NCI-H187 treated with DMSO at 0.1 percent for 48 hours (cell line): Measurements from ENCODE around the gene GH1.
"Not testable (repeated sequence)": the region's sequence is repeated elsewhere in the genome, so short reads cannot be mapped to it uniquely, and the experiment has no call there.

Source experiments
- DNase-seq: peaks from one replicate; lab custom pipeline; 2025; lab: John Stamatoyannopoulos, UW

GH1 gene

DNA sequence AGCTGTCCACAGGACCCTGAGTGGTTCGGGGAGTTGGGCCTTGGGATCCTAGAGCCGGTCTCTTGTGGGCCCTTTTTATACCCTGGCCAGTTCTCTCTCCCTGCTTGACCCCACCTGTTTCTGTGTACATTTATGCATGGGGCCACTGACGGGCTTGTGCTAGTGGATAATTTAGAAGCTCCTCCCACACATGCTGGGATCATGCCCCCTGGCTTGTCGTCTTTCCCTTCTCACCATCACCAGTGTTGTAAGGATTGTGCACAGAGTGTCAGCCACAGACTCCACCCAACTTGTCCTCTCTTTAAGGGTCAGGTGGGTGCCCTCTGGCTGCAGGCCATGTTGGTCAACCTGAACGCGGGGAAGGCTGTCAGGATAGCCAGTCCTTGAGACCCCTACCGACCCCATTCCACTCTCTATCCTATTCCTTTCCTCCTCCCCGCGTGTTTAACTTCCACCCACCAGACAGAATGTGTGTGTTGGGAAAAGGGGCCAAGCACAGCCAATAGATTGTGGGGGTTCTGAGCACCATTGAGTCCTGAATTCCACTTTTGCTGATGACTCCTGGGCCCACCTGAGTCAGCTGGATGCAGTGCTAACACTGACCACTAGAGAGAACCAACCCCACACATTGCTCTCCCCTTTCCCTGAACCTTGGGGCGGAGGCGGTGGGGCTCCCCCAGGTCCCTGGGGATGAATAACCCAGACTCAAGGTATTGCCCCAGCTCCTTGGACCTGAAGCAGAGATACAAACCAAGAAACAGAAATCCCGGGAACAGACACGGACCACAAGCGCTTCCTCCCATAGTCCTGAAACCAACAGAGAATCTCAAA, 21.9 kb downstream of the GH1 start, which contains the start of gene CSH1:
Gene CSH1, minus strand, starts transcription at position 51 of the 831 bp plus-strand sequence. CDS start 63 bp downstream, outside the sequence.
- DNase-seq: not testable (repeated sequence)

DNA sequence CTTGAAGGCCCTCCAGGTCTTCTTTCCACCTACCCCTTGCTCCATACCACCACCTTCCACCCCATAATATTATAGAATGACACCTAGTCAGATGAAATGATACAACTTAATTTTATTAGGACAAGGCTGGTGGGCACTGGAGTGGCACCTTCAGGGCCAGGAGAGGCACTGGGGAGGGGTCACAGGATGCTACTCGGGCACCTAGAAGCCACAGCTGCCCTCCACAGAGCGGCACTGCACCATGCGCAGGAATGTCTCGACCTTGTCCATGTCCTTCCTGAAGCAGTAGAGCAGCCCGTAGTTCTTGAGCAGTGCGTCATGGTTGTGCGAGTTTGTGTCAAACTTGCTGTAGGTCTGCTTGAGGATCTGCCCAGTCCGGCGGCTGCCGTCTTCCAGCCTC, 23.8 kb downstream of the GH1 start:
- DNase-seq: not testable (repeated sequence)

DNA sequence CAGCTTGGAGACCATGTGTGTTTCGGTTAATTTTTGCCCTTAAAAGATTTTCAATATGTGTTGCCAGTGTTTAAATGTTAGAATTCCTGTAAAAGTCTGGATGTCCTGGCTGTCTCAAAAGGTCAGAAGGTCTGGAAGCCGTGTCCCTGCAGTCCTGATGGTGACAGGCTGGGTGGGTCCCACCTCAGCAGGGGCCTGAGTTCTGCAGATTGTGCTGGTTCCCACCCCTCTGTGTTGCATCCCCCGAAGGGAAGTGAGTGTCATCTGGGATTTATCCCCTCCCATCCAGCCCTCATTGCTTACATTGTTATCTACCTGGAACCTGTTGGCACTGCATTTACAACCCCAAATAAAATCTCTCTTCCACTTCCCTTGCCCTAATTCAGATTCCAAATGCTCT, 24.6 kb downstream of the GH1 start:
- not testable (repeated sequence) for DNase-seq

DNA sequence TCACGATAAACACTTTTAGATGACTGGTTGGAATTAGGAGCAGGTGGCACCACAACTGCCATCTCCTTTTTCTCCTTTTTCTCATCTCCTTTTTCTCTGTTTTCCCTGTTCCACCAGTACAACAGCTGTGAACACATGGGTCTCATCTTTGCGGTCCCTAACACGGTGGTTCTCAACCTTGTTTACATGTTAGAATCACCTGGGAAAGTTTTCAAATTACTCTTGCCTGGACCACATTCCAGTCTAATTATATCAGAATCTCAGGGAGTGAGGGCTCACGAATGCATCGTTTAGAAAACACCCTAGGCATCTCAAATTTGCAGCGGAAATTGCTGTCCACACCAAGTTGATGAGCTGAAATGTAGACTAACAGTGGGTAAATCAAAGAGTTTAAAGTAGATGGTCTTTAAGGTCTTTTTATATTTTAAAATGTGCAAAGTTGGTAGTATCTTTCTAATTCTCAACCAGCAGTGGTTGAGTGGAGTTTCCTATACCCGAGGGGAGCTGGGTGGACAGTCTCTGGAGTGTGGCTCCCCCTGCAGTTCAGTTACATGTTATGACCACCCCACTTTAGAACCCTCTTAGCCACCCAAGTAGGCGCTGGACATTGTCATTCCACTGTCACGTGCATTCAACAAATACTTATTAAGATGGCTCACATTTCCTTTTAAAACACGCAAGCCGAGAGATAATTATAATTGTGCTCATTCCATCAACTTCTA, 26.2 kb downstream of the GH1 start:
- not testable (repeated sequence) for DNase-seq

DNA sequence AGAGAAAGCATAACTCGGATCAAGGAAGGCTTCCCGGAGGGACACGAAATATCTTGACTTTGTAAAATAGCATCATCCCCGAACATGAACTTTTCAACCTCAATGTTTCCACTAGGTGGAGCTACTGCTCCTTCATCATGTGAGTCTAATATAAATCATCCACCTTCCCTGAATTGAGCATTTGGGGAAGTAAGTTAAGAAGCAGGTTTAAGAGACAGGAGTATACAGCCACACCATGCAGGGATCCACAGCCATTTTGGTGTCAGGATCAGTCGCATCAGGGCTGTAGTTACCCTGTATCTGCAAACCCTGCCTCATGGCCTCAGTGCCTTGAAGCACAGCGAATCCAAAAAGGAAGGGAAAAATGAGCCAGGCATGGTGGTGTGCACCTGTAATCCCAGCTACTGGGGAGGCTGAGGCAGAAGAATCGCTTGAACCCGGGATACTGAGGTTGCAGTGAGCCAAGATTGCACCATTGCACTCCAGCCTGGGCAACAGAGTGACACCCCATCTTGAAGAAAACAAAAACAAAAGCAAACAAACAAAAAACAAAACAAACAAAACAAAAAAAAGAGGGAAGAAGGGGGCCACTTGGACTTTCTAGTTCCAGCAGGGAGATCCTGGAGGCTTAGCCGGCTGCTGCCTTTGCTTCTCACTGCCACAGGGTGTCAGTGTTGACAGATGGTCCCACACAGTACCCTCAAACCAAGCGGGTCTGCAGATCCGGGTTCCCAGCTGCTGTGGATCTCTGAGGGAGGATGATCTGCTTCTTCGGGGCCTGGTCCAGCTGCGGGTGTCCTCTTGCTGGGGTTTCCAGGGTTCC, 29.4 kb downstream of the GH1 start:
- DNase-seq: not testable (repeated sequence)

DNA sequence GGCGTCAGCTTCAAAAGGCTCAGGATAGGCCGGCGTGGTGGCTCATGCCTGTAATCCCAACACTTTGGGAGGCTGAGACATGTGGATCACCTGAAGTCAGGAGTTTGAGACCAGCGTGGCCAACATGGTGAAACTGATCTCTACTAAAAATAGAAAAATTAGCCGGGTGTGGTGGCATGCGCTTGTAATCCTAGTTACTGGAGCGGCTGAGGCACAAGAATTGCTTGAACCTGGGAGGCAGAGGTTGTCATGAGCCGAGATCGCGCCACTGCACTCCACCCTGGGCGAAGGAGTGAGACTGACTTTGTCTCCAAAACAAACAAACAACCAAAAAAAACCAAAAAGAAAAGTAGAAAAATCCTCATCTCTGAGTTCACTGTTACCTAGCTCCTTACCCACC, 33.5 kb downstream of the GH1 start:
- not testable (repeated sequence) for DNase-seq

DNA sequence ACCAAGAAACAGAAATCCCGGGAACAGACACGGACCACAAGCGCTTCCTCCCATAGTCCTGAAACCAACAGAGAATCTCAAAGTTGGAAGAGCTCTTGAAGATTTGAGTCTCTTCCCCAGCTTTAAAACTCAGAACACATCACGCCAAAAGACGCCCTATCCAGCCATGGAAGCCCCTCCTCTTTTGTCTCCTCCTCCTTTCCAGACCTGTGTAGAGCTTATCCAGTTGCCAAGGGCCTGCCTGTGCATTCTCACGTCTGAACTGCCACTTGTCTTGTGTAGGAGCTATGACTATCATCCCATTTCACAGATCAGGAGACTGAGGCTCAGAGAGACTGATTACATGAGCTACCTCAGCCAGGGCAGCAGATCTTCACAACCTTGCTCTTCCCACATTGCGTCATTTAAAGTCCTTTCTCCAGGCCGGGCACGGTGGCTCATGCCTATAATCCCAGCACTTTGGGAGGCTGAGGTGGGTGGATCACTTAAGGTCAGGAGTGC, 36.0 kb downstream of the GH1 start:
- DNase-seq: not testable (repeated sequence)

DNA sequence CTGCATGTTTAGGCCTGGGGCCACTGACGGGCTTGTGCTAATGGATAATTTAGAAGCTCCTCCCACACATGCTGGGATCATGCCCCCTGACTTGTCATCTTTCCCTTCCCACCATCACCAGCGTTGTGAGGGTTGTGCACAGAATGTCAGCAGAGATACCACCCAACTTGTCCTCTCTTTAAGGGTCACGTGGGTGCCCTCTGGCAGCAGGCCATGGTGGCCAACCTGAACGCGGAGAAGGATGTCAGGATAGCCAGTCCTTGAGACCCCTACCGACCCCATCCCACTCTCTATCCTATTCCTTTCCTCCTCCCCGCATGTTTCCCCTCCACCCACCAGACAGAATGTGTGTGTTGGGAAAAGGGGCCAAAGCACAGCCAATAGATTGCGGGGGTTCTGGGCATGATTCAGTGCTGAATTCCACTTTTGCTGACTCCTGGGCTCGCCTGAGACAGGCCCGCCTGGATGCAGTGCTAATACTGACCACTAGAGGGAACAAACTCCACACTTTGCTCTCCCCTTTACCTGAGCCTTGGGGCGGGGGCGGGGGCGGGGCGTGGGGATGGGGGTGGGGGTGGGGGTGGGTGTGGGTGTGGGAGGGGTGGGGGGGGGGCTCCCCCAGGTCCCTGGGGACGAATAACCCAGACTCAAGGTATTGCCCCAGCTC, 36.6 kb downstream of the GH1 start, which contains the start of gene GH2:
Gene GH2, minus strand, starts transcription at position 10 of the 667 bp plus-strand sequence. CDS start 143 bp downstream, outside the sequence.
- no peak for DNase-seq

DNA sequence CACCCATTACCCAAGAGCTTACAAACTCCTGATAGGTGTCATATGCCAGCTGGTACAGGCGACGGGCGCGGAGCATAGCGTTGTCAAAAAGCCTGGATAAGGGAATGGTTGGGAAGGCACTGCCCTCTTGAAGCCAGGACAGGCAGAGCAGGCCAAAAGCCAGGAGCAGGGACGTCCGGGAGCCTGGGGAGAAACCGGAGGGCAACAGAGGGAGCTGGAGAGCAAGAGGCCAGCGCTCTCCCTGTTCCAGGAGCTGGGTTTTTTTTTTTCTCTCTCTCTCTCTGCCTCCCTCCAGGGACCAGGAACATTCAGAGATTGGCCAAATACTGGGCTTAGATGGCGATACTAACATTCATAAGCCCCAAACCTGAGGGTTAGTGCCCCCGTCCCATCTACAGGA, 37.3 kb downstream of the GH1 start:
- not testable (repeated sequence) for DNase-seq

DNA sequence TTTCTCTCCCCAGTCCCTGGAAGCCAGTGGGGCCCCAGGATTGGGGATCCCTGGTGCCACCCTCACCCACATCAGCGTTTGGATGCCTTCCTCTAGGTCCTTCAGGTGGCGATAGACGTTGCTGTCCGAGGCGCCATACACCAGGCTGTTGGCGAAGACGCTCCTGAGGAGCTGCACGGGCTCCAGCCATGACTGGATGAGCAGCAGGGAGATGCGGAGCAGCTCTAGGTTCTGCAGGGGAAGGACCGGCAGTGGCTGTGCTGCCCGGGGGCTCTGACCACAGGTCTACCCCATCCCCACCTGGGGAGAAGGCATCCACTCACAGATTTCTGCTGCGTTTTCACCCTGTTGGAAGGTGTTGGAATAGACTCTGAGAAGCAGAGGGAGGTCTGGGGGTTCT, 37.9 kb downstream of the GH1 start:
- DNase-seq: no peak

DNA sequence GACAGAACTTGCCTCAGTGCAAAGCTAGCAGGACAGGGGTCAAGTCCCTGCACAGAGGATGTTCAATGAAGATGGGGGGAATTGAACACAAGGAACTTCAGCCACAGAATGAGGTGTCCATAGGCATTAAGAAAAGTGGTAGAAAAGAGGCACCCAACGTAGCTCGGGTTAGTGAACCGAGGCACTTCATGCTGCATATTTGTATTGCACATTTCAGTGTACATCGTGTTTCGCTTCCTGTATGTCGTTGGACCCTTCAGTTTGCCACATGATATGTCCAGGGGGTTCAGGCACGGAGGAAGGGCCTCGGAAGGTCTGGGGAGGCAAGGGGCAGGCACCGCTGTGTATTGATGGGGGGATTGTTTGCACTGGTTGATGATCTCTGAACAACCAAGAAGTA, 40.2 kb downstream of the GH1 start:
- not testable (repeated sequence) for DNase-seq

DNA sequence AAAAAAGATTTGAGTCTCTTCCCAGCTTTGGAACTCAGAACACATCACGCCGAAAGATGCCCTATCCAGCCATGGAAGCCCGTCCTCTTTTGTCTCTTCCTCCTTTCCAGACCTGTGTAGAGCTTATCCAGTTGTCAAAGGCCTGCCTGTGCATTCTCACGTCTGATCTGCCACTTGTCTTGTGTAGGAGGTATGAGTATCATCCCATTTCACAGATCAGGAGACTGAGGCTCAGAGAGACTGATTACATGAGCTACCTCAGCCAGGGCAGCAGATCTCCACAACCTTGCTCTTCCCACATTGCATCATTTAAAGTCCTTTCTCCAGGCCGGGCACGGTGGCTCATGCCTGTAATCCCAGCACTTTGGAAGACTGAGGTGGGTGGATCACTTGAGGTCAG, 43.9 kb downstream of the GH1 start:
- DNase-seq: not testable (repeated sequence)

DNA sequence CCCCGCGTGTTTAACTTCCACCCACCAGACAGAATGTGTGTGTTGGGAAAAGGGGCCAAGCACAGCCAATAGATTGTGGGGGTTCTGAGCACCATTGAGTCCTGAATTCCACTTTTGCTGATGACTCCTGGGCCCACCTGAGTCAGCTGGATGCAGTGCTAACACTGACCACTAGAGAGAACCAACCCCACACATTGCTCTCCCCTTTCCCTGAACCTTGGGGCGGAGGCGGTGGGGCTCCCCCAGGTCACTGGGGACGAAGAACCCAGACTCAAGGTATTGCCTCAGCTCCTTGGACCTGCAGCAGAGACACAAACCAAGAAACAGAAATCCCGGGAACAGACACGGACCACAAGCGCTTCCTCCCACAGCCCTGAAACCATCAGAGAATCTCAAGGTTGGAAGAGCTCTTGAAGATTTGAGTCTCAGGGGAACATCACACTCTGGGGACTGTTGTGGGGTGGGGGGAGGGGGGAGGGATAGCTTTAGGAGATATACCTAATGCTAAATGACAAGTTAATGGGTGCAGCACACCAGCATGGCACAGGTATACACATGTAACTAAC, 44.5 kb downstream of the GH1 start:
- not testable (repeated sequence) for DNase-seq

DNA sequence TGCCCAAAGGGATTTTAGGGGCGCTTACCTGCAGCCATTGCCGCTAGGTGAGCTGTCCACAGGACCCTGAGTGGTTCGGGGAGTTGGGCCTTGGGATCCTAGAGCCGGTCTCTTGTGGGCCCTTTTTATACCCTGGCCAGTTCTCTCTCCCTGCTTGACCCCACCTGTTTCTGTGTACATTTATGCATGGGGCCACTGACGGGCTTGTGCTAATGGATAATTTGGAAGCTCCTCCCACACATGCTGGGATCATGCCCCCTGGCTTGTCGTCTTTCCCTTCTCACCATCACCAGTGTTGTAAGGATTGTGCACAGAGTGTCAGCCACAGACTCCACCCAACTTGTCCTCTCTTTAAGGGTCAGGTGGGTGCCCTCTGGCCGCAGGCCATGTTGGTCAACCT, 45.1 kb downstream of the GH1 start, which contains the start of gene CSH2:
Gene CSH2, minus strand, starts transcription at position 101 of the 400 bp plus-strand sequence. Its CDS starts 63 bp downstream, at position 38.
- DNase-seq: not testable (repeated sequence)

DNA sequence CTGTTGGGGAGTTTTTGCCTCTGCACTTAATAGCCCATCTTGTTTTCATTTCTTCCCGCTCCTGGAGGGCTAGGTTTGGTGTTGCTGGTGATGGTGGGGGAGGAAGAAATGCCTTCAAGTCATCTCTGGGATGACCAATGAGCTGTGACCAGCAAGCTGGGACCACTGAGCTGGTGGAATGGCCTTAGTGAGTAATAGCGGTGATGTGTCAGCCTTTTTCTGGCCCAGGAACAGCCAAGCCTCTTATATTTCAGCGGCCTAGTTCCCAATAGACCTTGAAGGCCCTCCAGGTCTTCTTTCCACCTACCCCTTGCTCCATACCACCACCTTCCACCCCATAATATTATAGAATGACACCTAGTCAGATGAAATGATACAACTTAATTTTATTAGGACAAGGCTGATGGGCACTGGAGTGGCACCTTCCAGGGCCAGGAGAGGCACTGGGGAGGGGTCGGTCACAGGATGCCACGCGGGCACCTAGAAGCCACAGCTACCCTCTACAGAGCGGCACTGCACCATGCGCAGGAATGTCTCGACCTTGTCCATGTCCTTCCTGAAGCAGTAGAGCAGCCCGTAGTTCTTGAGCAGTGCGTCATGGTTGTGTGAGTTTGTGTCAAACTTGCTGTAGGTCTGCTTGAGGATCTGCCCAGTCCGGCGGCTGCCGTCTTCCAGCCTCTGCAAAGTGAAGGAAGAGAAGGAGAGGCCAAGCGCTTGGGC, 46.8 kb downstream of the GH1 start:
- DNase-seq: not testable (repeated sequence)

DNA sequence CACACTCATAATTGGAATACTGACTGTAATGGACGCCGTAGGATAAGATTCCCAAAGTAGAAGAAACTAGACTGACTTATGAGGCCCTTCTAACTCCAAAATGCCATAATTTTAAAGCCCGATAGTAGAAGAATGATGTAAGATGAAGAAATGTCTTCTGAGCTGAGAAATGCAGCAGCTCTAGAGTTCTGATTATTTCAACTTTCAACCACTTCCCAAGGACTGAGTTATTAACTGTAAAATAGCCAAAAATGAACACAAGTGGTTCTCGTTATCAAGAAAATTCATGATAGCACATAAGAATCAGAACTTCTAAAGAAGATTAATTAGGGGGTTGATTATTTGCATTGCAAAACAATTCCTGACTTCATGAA, 48.4 kb downstream of the GH1 start:
- DNase-seq: not testable (repeated sequence)

DNA sequence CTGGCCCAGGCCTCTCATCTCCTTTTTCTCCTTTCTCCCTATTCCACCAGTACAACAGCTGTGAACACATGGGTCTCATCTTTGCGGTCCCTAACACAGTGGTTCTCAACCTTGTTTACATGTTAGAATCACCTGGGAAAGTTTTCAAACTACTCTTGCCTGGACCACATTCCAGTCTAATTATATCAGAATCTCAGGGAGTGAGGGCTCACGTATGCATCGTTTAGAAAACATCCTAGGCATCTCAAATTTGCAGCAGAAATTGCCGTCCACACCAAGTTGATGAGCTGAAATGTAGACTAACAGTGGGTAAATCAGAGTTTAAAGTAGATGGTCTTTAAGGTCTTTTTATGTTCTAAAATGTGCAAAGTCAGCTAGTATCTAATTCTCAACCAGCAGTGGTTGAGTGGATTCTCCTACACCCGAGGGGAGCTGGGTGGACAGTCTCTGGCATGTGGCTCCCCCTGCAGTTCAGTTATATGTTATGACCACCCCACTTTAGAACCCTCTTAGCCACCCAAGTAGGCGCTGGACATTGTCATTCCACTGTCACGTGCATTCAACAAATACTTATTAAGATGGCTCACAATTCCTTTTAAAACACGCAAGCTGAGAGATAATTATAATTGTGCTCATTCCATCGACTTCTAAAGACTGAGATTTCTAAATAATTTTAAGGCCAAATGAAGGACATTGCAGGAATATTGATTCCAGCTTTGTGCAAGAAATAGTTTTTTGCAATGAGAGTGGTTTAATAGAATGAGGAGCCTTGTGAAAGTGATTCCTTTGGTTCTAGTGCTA, 48.9 kb downstream of the GH1 start:
- DNase-seq: not testable (repeated sequence)
